ENCODE results near the gene CD2BP2.
"Not testable (repeated sequence)": the region's sequence is repeated elsewhere in the genome, so short reads cannot be mapped to it uniquely, and the experiment has no call there.

Gene CD2BP2

DNA sequence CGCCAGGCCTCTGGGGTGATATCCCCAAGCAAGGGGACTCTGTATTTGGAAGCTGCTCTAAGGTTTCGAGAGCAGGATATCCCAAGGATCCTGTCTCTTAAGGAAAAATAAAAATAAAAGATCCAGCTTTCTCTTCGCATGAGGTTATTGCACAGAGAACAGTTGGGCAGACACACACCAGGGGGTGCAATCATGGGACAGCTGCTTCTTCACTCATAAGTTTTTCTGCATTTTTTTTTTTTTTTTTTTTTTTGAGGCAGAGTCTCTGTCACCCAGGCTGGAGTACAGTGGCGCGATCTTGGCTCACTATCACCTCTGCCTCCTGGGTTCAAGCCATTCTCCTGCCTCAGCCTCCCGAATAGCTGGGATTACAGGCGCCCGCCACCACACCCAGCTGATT, 13.1 kb downstream of the CD2BP2 start:
- DNase-seq: not testable (repeated sequence)

DNA sequence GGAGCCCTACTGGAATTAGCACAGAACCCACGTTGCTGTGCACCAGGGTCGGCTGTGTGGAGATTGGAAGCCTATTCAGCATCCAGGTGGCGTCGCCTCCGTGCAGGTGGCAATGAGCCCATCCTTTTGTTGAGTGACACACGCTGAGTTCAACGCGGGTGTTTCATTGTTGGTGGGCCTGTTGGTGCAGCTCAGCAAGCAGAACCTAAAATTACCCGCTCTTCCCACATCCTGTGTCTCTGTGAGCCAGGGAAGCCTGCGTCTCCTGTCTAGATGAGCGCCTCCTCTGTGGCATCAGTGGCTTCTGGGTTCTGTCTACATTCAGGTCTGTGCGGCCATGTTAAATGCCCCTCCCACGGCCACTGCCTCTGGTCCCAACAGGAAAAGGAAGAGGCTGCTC, 14.5 kb downstream of the CD2BP2 start:
- no peak for DNase-seq

DNA sequence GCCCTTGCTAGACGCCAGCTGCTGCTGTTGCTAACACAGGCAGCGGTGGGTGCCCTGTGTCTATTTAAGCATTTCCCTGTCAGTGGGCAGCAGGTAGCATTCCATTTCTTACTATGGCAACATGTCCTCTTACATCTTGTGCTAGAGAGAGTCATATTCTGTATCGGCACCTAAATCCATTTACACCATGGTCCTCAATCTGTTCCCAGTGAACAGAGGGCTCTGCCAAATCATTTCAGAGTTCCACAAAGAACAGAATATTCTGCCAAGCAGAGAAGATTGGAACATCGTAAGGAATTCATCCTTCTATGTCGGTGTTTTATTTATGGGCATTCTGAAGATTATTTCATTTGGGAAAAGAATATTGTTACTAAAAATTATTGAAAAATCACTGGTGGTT, 16.4 kb downstream of the CD2BP2 start:
- DNase-seq: not testable (repeated sequence)

DNA sequence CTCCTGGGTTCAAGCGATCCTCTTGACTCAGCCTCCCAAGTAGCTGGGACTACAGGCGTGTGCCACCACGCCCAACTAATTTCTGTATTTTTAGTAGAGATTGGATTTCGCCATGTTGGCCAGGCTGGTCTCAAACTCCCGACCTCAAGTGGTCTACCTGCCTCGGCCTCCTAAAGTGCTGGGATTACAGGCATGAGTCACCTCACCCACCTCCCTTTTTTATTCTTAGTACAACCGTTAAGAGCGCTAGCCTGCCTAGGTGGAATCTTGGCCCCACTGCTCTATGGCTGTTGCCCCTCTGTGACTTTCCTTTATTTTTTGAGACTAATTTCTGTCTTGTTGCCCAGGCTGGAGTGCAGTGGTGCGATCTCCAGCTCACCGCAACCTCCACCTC, 17.1 kb downstream of the CD2BP2 start:
- not testable (repeated sequence) for DNase-seq

DNA sequence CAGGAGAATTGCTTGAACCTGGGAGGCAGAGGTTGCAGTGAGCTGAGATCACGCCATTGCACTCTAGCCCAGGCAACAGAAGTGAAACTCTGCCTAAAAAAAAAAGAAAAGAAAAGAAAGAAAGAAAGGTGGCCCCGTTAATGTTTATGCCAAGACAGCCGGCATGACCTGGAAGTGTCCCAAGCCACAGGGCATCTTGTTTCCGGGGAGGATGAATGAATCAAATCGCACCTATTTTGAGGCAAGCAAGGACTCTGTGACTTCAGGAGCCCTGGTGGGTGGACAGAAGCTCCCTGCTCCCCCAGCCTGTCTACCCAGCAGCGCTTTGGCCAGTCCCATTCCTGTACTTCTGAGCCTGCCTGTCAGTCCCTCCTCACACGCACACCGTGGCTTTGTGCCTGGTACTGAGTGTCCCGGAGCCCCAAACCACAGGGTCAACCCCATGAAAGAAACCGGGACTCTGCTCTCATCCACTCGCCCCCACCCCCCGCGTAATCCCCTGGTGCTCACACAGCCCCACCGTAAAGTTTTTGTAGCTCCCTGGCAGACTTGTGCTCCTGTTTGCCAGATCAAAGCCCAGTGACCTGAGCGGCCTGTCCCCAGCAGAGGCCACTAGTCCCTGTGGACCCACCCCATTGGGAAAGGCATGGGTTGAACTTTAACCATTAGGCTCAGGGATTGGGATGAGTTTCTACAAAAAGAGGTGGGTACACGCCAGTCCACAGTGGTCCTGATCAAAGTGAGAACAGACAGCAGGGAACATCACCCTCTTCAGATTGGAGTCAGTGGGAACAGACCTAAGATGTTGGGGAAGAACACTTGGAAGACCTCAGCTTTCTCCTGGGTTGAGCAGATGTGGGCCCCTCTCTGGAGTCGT, 19.3 kb downstream of the CD2BP2 start:
- DNase-seq: peak; percentile 55

DNA sequence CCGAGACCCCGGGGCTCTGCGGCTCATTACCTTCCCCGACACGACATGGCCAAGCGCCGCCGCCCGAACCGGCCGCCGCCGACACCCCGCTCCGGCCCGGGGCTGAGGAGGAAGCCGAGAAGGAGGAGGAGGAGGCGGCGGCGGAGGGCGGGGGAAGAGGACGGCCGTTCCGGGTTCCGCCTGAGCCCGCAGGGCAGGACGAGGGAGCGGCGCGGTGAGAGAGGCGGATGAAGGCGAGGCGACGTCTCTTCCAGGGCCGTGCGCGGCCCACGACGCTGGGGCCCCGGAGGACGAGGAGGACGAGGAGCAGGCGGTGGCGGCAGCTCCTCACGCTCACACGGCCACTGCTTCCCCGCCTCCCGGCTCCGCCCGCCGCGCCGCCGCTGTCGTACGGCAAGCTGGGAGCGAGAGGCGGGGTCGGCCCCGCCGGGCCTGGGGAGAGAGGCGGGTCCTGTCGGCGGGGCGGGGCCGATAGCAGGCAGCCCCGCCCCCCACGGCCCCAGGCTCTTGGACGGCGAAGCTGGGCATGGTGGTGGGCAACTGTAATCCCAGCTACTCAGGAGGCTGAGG, 20.0 kb downstream of the CD2BP2 start:
- DNase-seq: peak; percentile 79

DNA sequence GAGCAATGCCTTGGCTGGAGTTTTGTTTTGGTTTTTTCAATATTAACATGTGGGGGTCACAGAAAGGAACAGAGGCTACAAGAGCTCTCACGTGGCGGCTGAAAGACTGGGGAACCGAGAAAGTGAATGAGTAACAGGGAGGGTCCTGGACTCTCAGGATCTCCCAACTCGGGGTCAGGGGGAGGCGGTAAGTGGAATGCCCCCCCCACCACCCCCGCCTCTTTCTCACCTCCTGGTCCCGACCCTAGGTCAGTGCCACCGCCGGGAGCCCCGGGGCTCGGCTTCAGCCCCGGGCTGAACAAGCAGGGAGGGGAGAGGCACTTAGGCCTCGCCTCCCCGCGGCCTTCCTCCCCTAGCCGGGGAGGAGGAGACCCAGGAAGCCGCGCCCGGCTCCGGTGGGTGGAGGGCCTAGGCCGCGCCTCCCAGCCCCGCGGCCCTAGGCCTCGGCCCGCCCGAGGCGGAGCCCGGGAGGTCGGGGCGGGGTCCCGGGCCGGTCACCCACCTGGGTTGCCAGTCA, 20.6 kb downstream of the CD2BP2 start:
- DNase-seq: peak; percentile 83

DNA sequence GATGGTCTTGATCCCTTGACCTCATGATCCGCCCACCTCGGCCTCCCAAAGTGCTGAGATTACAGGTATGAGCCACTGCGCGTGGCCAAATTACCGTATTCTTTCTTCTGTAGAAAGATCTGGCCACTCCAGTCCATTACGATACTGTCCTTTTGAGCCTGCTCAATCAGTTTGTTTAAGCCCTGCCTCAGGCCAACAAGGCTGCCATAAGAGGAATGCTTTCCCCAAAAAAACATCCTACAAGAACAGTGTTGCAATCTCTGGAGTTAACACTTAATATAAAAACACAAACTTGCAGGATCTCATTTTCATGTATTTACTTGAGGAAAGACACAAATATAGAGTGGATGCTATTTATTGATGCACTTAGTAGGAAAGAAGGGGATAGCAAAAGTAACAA, 30.9 kb downstream of the CD2BP2 start:
- not testable (repeated sequence) for DNase-seq

DNA sequence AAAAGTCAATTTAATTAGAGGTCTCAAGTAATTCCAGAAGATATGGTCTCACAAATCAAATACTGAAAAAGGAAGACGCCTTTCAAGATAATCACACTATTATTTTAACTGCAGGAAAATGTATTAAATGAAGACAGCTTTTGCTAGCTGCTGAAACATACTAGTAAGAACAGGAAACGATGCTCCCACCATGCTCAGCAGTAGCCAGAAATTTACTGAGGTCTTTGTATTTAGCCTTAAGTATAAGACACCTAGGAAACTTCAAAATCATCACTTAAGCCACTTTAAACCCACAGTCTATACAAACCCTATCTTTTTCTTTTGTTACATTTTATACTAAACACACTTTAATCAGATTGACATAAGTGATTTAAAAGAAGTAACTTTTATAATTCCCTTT, 36.5 kb downstream of the CD2BP2 start:
- not testable (repeated sequence) for DNase-seq

DNA sequence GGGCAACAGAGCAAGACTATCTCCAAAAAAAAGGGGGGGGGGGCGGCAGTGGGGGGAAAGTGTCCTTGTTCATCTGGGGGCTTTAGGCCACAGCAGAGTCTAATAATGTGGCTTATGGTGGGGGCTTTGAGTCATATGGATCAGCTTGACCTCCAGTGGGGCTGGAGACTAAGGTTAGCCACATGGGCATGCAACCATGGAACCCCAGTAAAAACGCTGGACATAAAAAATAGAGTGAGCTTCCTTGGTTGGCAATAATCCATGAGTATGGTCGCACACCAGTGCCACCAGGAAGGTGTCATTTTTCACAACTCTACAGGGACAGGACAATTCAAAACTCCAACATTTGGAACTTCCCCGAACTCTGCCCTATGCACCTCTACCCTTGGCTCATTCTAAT, 44.2 kb downstream of the CD2BP2 start:
- not testable (repeated sequence) for DNase-seq

DNA sequence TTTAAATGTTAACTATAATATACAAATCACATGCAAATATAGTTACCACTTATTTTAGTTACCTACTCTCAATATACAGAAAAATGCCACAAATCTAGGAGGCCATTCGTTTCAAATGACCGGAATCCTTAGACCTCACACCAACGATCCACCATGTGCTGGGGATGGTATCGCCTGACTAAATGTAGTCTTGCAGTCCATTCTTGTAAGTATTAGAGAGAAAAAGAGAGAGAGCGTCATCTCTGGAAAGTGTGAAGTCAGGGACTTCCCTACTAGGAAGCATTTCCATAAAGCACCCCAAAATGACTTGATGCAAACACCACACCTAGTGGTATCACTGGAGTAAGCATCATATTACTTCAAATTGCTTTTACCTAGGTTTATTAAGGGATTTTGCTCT, 45.9 kb downstream of the CD2BP2 start:
- not testable (repeated sequence) for DNase-seq

All from EL (cell line).